ENCODE measurements around the gene C9.
A peak's percentile ranks its signal among the peaks of the same experiment; 100 is the strongest.
"Not testable (repeated sequence)": the region's sequence is repeated elsewhere in the genome, so short reads cannot be mapped to it uniquely, and the experiment has no call there.

Gene C9

DNA sequence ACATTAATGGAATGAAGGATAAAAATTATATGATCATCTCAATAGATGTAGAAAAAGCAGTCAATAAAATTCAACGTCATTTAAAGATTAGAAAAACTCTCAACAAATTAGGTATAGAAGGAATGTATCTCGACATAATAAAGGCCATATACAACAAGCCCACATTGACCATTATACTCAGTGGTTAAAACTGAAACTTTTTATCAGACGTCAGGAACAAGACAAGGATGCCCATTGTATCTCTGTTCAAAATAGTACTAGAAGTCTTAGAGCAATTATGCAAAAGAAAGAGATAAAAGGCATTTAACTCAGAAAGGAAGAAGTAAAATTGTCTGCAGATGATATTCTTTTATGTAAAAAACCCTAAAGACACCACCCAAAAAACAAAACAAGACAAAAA, 40.8 kb downstream of the C9 start:
- Histone ChIP-seq H3K9ac (ENCODE audit: low read length) (no peak overlapping the region), H3K56ac (ENCODE audit: low read length) (no peak overlapping the region)
- WGBS (ENCODE audit: extremely low coverage, insufficient coverage, low lambda C conversion rate), result no CpG with 5 or more reads among the region's 3 CpGs

DNA sequence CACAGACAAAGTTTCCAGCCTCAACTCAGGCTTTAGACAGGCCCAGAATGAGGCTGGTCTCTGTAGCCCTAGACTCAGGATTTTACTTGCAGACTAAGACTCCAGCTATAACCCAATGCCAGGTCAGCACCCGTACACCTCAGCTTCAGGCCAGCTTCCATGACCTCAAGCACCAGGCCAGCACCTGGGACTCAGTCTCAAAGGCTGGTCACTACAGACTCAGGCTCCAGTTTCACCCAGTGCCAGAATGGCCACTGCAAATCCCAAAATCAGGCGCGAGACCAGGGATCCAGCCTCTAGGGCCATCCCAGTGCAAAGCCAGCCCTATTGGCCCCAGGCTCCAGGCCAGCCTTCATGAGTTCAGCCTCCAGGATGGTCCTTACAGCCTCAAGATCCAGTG, 44.9 kb downstream of the C9 start:
- no peak overlapping the region for H4K5ac ChIP-seq (ENCODE audit: low read length)
- no peak overlapping the region for H2AK5ac ChIP-seq (ENCODE audit: low read length)
- H3K36me3 ChIP-seq (ENCODE audit: control insufficient read depth, insufficient read depth, low read length), result no peaks in the 10 kb centered on the region
- no peak overlapping the region for H2BK15ac ChIP-seq (replicated peaks; ENCODE audit: low read depth)
- H3K27me3 ChIP-seq (ENCODE audit: insufficient read depth, low read length, poor library complexity), result no peaks in the 10 kb centered on the region
- no peak overlapping the region for H3K4ac ChIP-seq (ENCODE audit: low read depth, low read length)
- no peak for DNase-seq
- no peaks in the 10 kb centered on the region for H3K79me2 ChIP-seq (ENCODE audit: control insufficient read depth, insufficient read depth, low read length)
- no CpG with 5 or more reads among the region's 3 CpGs for WGBS (ENCODE audit: extremely low coverage, insufficient coverage, low lambda C conversion rate)
- no peaks in the 10 kb centered on the region for H3K4me1 ChIP-seq (ENCODE audit: control insufficient read depth, low read depth, low read length)
- no peak overlapping the region for H3K56ac ChIP-seq (ENCODE audit: low read length)
- H3K4me2 ChIP-seq (ENCODE audit: low read length), result no peak overlapping the region
- H2BK120ac ChIP-seq (ENCODE audit: low read depth, low read length), result no peak overlapping the region
- H3K79me1 ChIP-seq (ENCODE audit: low read length), result no peaks in the 10 kb centered on the region
- H3K23ac ChIP-seq (ENCODE audit: low read length), result no peak overlapping the region
- no peak overlapping the region for H3K27ac ChIP-seq (ENCODE audit: low read depth, low read length)
- no peak overlapping the region for H3K9ac ChIP-seq (ENCODE audit: low read length)
- no peak overlapping the region for H2BK5ac ChIP-seq (ENCODE audit: low read length)
- no peak overlapping the region for H3K18ac ChIP-seq (ENCODE audit: low read length)
- no peak overlapping the region for H3K4me3 ChIP-seq (ENCODE audit: low read length)
- no peak overlapping the region for H4K8ac ChIP-seq (ENCODE audit: low read depth, low read length)

More for the DNA sequence above, 40.8 kb downstream of the C9 start:
- Histone ChIP-seq H3K36me3 (ENCODE audit: control insufficient read depth, insufficient read depth, low read length) (no peaks in the 10 kb centered on the region), H2AK5ac (ENCODE audit: low read length) (no peak overlapping the region), H3K79me2 (ENCODE audit: control insufficient read depth, insufficient read depth, low read length) (no peaks in the 10 kb centered on the region), H2BK5ac (ENCODE audit: low read length) (no peak overlapping the region), H3K79me1 (ENCODE audit: low read length) (no peaks in the 10 kb centered on the region), H4K8ac (ENCODE audit: low read depth, low read length) (no peak overlapping the region), H3K4ac (ENCODE audit: low read depth, low read length) (no peak overlapping the region), H3K27ac (ENCODE audit: low read depth, low read length) (no peak overlapping the region), H4K5ac (ENCODE audit: low read length) (no peak overlapping the region), H3K4me3 (ENCODE audit: low read length) (no peak overlapping the region), H2BK120ac (ENCODE audit: low read depth, low read length) (no peak overlapping the region), H2BK15ac (replicated peaks; ENCODE audit: low read depth) (no peak overlapping the region), H3K4me2 (ENCODE audit: low read length) (no peak overlapping the region), H3K4me1 (ENCODE audit: control insufficient read depth, low read depth, low read length) (no peaks in the 10 kb centered on the region), H3K23ac (ENCODE audit: low read length) (no peak overlapping the region), H3K27me3 (ENCODE audit: insufficient read depth, low read length, poor library complexity) (no peaks in the 10 kb centered on the region), H3K18ac (ENCODE audit: low read length) (no peak overlapping the region)
- DNase-seq, result no peak

DNA sequence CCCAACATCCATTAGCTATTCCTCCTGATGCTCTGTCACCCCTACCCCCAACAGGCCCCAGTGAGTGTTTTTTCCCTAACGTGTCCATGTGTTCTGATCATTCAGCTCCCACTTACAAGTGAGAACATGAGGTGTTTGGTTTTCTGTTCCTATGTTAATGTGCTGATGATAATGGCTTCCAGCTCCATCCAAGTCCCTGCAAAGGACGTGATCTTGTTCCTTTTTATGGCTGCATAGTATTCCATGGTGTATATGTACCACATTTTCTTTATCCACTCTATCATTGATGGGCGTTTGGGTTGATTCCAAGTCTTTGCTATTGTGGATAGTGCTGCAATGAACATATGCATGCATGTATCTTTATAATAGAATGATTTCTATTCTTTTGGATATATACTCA, 47.8 kb downstream of the C9 start:
- not testable (repeated sequence) for H2BK5ac ChIP-seq (ENCODE audit: low read length); H3K4me3 ChIP-seq (ENCODE audit: low read length); H3K4ac ChIP-seq (ENCODE audit: low read depth, low read length); H3K56ac ChIP-seq (ENCODE audit: low read length); DNase-seq; H2AK5ac ChIP-seq (ENCODE audit: low read length); H3K18ac ChIP-seq (ENCODE audit: low read length); H3K27ac ChIP-seq (ENCODE audit: low read depth, low read length); H3K36me3 ChIP-seq (ENCODE audit: control insufficient read depth, insufficient read depth, low read length); H4K8ac ChIP-seq (ENCODE audit: low read depth, low read length); H3K9ac ChIP-seq (ENCODE audit: low read length); H3K4me1 ChIP-seq (ENCODE audit: control insufficient read depth, low read depth, low read length); H3K23ac ChIP-seq (ENCODE audit: low read length); H4K5ac ChIP-seq (ENCODE audit: low read length); H3K79me2 ChIP-seq (ENCODE audit: control insufficient read depth, insufficient read depth, low read length); H3K4me2 ChIP-seq (ENCODE audit: low read length); H3K79me1 ChIP-seq (ENCODE audit: low read length); H2BK15ac ChIP-seq (replicated peaks; ENCODE audit: low read depth); H2BK120ac ChIP-seq (ENCODE audit: low read depth, low read length); H3K27me3 ChIP-seq (ENCODE audit: insufficient read depth, low read length, poor library complexity)
- no CpG with 5 or more reads among the region's 3 CpGs for WGBS (ENCODE audit: extremely low coverage, insufficient coverage, low lambda C conversion rate)

DNA sequence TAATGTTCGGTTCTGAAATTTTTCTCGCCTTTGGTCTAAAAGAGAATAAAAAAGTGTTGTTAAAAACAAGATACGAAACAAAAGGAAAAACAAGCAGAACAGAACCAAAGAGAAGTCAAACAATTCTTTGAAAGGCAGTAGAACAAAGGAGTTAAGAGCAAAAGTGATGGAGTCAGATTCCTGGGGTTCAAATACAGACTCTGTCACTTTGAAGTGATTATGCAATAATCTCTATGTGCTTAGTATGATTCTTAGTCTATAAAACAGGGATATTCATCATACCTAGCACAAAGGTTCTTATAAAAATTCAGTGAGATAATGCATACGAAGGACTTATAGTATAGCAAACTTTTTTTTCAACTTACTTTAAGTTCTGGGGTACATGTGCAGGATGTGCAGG, 48.3 kb downstream of the C9 start:
- H3K4me3 ChIP-seq (ENCODE audit: low read length), result no peak overlapping the region
- whole genome bisulfite sequencing (ENCODE audit: extremely low coverage, insufficient coverage, low lambda C conversion rate), result no CpG with 5 or more reads among the region's 4 CpGs
- no peak overlapping the region for H2AK5ac ChIP-seq (ENCODE audit: low read length)

DNA sequence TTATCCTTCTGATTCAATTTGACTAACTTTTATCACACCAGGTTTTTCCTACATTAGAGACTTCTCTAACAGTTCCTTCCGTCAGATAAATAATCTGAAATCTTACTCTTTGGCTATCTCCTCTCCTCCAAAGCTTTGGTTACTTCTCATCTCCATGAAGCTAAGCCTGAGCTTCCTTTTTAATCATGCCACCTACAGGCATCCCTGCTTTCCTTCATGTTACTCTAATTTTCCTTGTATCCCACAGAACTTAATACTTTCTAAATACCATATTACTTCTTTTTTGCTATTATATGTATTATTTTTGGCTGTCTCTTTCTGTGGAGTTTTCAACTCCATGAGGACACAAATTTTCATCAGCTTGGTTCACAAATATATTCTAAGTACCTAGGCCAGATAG, 49.7 kb downstream of the C9 start:
- H3K4ac ChIP-seq (ENCODE audit: low read depth, low read length), result no peak overlapping the region
- peak; percentile 5 for DNase-seq
- no peak overlapping the region for H2BK15ac ChIP-seq (replicated peaks; ENCODE audit: low read depth)
- H2BK5ac ChIP-seq (ENCODE audit: low read length), result no peak overlapping the region
- H3K23ac ChIP-seq (ENCODE audit: low read length), result no peak overlapping the region
- no peak overlapping the region for H4K5ac ChIP-seq (ENCODE audit: low read length)
- H3K36me3 ChIP-seq (ENCODE audit: control insufficient read depth, insufficient read depth, low read length), result no peaks in the 10 kb centered on the region
- no peak overlapping the region for H4K8ac ChIP-seq (ENCODE audit: low read depth, low read length)
- no peaks in the 10 kb centered on the region for H3K79me2 ChIP-seq (ENCODE audit: control insufficient read depth, insufficient read depth, low read length)
- H3K56ac ChIP-seq (ENCODE audit: low read length), result no peak overlapping the region
- no peak overlapping the region for H3K4me2 ChIP-seq (ENCODE audit: low read length)
- no peaks in the 10 kb centered on the region for H3K79me1 ChIP-seq (ENCODE audit: low read length)
- no peaks in the 10 kb centered on the region for H3K27me3 ChIP-seq (ENCODE audit: insufficient read depth, low read length, poor library complexity)
- no peak overlapping the region for H3K9ac ChIP-seq (ENCODE audit: low read length)
- H3K4me1 ChIP-seq (ENCODE audit: control insufficient read depth, low read depth, low read length), result no peaks in the 10 kb centered on the region
- H2BK120ac ChIP-seq (ENCODE audit: low read depth, low read length), result no peak overlapping the region
- H2AK5ac ChIP-seq (ENCODE audit: low read length), result no peak overlapping the region
- no peak overlapping the region for H3K27ac ChIP-seq (ENCODE audit: low read depth, low read length)
- H3K4me3 ChIP-seq (ENCODE audit: low read length), result no peak overlapping the region
- H3K18ac ChIP-seq (ENCODE audit: low read length), result no peak overlapping the region
- no CpG with 5 or more reads among the region's 1 CpG for WGBS (ENCODE audit: extremely low coverage, insufficient coverage, low lambda C conversion rate)

More for the DNA sequence above, 48.3 kb downstream of the C9 start:
- Histone ChIP-seq H3K27me3 (ENCODE audit: insufficient read depth, low read length, poor library complexity) (no peaks in the 10 kb centered on the region), H3K56ac (ENCODE audit: low read length) (no peak overlapping the region), H3K4ac (ENCODE audit: low read depth, low read length) (no peak overlapping the region), H3K18ac (ENCODE audit: low read length) (no peak overlapping the region), H3K4me2 (ENCODE audit: low read length) (no peak overlapping the region), H2BK15ac (replicated peaks; ENCODE audit: low read depth) (no peak overlapping the region), H4K5ac (ENCODE audit: low read length) (no peak overlapping the region), H4K8ac (ENCODE audit: low read depth, low read length) (no peak overlapping the region), H2BK5ac (ENCODE audit: low read length) (no peak overlapping the region), H3K4me1 (ENCODE audit: control insufficient read depth, low read depth, low read length) (no peaks in the 10 kb centered on the region), H3K79me2 (ENCODE audit: control insufficient read depth, insufficient read depth, low read length) (no peaks in the 10 kb centered on the region), H3K27ac (ENCODE audit: low read depth, low read length) (no peak overlapping the region), H3K9ac (ENCODE audit: low read length) (no peak overlapping the region), H2BK120ac (ENCODE audit: low read depth, low read length) (no peak overlapping the region), H3K23ac (ENCODE audit: low read length) (no peak overlapping the region), H3K36me3 (ENCODE audit: control insufficient read depth, insufficient read depth, low read length) (no peaks in the 10 kb centered on the region), H3K79me1 (ENCODE audit: low read length) (no peaks in the 10 kb centered on the region)
- no peak for DNase-seq

DNA sequence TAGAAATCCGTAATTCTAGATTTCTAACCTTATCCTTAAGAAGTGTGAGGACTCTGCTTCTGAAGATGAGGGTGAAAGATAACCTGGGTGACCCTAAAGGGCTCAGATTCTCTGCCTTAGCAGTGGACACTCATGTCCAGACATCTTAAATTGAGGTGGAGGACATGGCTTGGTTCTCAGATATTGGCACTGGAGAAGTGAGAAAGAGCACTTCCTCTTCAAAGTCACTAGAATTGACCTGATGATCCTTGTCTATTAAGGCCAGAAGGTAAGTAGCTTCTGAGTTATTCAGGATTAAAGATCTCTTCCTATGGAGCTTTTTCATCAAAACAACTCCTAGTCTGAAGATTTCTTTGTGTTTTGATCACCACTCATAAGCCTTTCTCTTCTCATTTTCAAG, 54.8 kb downstream of the C9 start:
- H2BK5ac ChIP-seq (ENCODE audit: low read length), result no peak overlapping the region

More for the DNA sequence above, 54.8 kb downstream of the C9 start:
- H3K79me2 ChIP-seq (ENCODE audit: control insufficient read depth, insufficient read depth, low read length), result no peaks in the 10 kb centered on the region
- no peaks in the 10 kb centered on the region for H3K27me3 ChIP-seq (ENCODE audit: insufficient read depth, low read length, poor library complexity)
- H3K56ac ChIP-seq (ENCODE audit: low read length), result no peak overlapping the region
- H4K5ac ChIP-seq (ENCODE audit: low read length), result no peak overlapping the region
- no peak overlapping the region for H3K23ac ChIP-seq (ENCODE audit: low read length)
- H3K4me1 ChIP-seq (ENCODE audit: control insufficient read depth, low read depth, low read length), result no peaks in the 10 kb centered on the region
- no peak overlapping the region for H2AK5ac ChIP-seq (ENCODE audit: low read length)
- H2BK15ac ChIP-seq (replicated peaks; ENCODE audit: low read depth), result no peak overlapping the region
- H3K36me3 ChIP-seq (ENCODE audit: control insufficient read depth, insufficient read depth, low read length), result no peaks in the 10 kb centered on the region
- H3K4me2 ChIP-seq (ENCODE audit: low read length), result no peak overlapping the region
- H3K4ac ChIP-seq (ENCODE audit: low read depth, low read length), result no peak overlapping the region
- no CpG with 5 or more reads among the region's 1 CpG for WGBS (ENCODE audit: extremely low coverage, insufficient coverage, low lambda C conversion rate)
- no peak overlapping the region for H3K18ac ChIP-seq (ENCODE audit: low read length)
- no peak overlapping the region for H4K8ac ChIP-seq (ENCODE audit: low read depth, low read length)
- no peaks in the 10 kb centered on the region for H3K79me1 ChIP-seq (ENCODE audit: low read length)
- H2BK120ac ChIP-seq (ENCODE audit: low read depth, low read length), result no peak overlapping the region
- no peak overlapping the region for H3K4me3 ChIP-seq (ENCODE audit: low read length)
- no peak for DNase-seq
- H3K9ac ChIP-seq (ENCODE audit: low read length), result no peak overlapping the region
- no peak overlapping the region for H3K27ac ChIP-seq (ENCODE audit: low read depth, low read length)

Measured in mesendoderm (in vitro differentiated cells).